ENCODE measurements around the gene C2CD4C. TPM values are rescaled to one million over a fixed set of nuclear protein-coding genes. Genes with fewer than 3 reads are reported as not detected.

C2CD4C gene
- total RNA-seq, 1 experiment from 2014 or later: 1.8 TPM

- no peak for DNase-seq (ENCODE audit: low read depth)
- in situ Hi-C loops (cut with HindIII; ENCODE audit: low pct_unique_long_range_greater_than_20kb, low sequenced_read_pairs): no loop called here
Measured at GRCh38 chr19:375395-376110, 33.4 kb downstream of the C2CD4C start.

GRCh38 chr19:374886-375235 is 34.1 kb downstream of the C2CD4C start:
- in situ Hi-C loops (cut with HindIII; ENCODE audit: low pct_unique_long_range_greater_than_20kb, low sequenced_read_pairs): no loop called here
- no peak for DNase-seq (ENCODE audit: low read depth)

GRCh38 chr19:374183-374885 is 34.6 kb downstream of the C2CD4C start:
- DNase-seq (ENCODE audit: low read depth): no peak
- in situ Hi-C loops (cut with HindIII; ENCODE audit: low pct_unique_long_range_greater_than_20kb, low sequenced_read_pairs): no loop called here

GRCh38 chr19:373391-374182 is 35.4 kb downstream of the C2CD4C start:
- in situ Hi-C loops (cut with HindIII; ENCODE audit: low pct_unique_long_range_greater_than_20kb, low sequenced_read_pairs): no loop called here
- no peak for DNase-seq (ENCODE audit: low read depth)

- DNase-seq (ENCODE audit: low read depth): no peak
- in situ Hi-C loops (cut with HindIII; ENCODE audit: low pct_unique_long_range_greater_than_20kb, low sequenced_read_pairs): no loop called here
Measured at GRCh38 chr19:372306-372890, 36.5 kb downstream of the C2CD4C start.

GRCh38 chr19:371501-372168 is 37.3 kb downstream of the C2CD4C start:
- in situ Hi-C loops (cut with HindIII; ENCODE audit: low pct_unique_long_range_greater_than_20kb, low sequenced_read_pairs): no loop called here
- no peak for DNase-seq (ENCODE audit: low read depth)

GRCh38 chr19:370641-371330 is 38.2 kb downstream of the C2CD4C start:
- no peak for DNase-seq (ENCODE audit: low read depth)
- in situ Hi-C loops (cut with HindIII; ENCODE audit: low pct_unique_long_range_greater_than_20kb, low sequenced_read_pairs): no loop called here

- in situ Hi-C loops (cut with HindIII; ENCODE audit: low pct_unique_long_range_greater_than_20kb, low sequenced_read_pairs): no loop called here
- no peak for DNase-seq (ENCODE audit: low read depth)
Measured at GRCh38 chr19:369876-370275, 39.1 kb downstream of the C2CD4C start.

- in situ Hi-C loops (cut with HindIII; ENCODE audit: low pct_unique_long_range_greater_than_20kb, low sequenced_read_pairs): no loop called here
Measured at GRCh38 chr19:369256-369655, 39.7 kb downstream of the C2CD4C start.

GRCh38 chr19:368630-369024 is 40.3 kb downstream of the C2CD4C start:
- no peak for DNase-seq (ENCODE audit: low read depth)
- in situ Hi-C loops (cut with HindIII; ENCODE audit: low pct_unique_long_range_greater_than_20kb, low sequenced_read_pairs): no loop called here

More at GRCh38 chr19:369256-369655, 39.7 kb downstream of the C2CD4C start:
- no peak for DNase-seq (ENCODE audit: low read depth)

GRCh38 chr19:367963-368629 is 40.9 kb downstream of the C2CD4C start:
- no peak for DNase-seq (ENCODE audit: low read depth)
- in situ Hi-C loops (cut with HindIII; ENCODE audit: low pct_unique_long_range_greater_than_20kb, low sequenced_read_pairs): no loop called here

- in situ Hi-C loops (cut with HindIII; ENCODE audit: low pct_unique_long_range_greater_than_20kb, low sequenced_read_pairs): no loop called here
- no peak for DNase-seq (ENCODE audit: low read depth)
Measured at GRCh38 chr19:367561-367960, 41.4 kb downstream of the C2CD4C start.

- DNase-seq (ENCODE audit: low read depth): no peak
- in situ Hi-C loops (cut with HindIII; ENCODE audit: low pct_unique_long_range_greater_than_20kb, low sequenced_read_pairs): no loop called here
Measured at GRCh38 chr19:366951-367350, 42.0 kb downstream of the C2CD4C start.

GRCh38 chr19:366205-366783 is 42.7 kb downstream of the C2CD4C start:
- in situ Hi-C loops (cut with HindIII; ENCODE audit: low pct_unique_long_range_greater_than_20kb, low sequenced_read_pairs): no loop called here
- no peak for DNase-seq (ENCODE audit: low read depth)

GRCh38 chr19:364496-365287 is 44.3 kb downstream of the C2CD4C start:
- no peak for DNase-seq (ENCODE audit: low read depth)
- in situ Hi-C loops (cut with HindIII; ENCODE audit: low pct_unique_long_range_greater_than_20kb, low sequenced_read_pairs): no loop called here

- in situ Hi-C loops (cut with HindIII; ENCODE audit: low pct_unique_long_range_greater_than_20kb, low sequenced_read_pairs): no loop called here
- DNase-seq (ENCODE audit: low read depth): no peak
Measured at GRCh38 chr19:362683-363082, 46.3 kb downstream of the C2CD4C start.
